DMS 273 treated with DMSO at 0.1 percent for 48 hours (cell line): ENCODE data around the gene ERO1B.

Experiments
- DNase-seq: peaks from one replicate; lab custom pipeline; 2025; lab: John Stamatoyannopoulos, UW

ERO1B gene

GRCh38 chr1:236181059-236181458 is 100.7 kb downstream of the ERO1B start:
- no peak for DNase-seq

GRCh38 chr1:236179634-236180033 is 102.1 kb downstream of the ERO1B start:
- DNase-seq, result no peak

- no peak for DNase-seq
Observed at GRCh38 chr1:236176337-236177336, 105.1 kb downstream of the ERO1B start.

GRCh38 chr1:236175642-236176336 is 106.0 kb downstream of the ERO1B start:
- no peak for DNase-seq

- no peak for DNase-seq
Observed at GRCh38 chr1:236173174-236173767, 108.5 kb downstream of the ERO1B start.

- DNase-seq, result no peak
Observed at GRCh38 chr1:236172041-236172579, 109.6 kb downstream of the ERO1B start.

GRCh38 chr1:236168716-236169429 is 112.9 kb downstream of the ERO1B start:
- DNase-seq, result no peak

- no peak for DNase-seq
Observed at GRCh38 chr1:236167578-236167977, 114.2 kb downstream of the ERO1B start.

GRCh38 chr1:236167154-236167553 is 114.6 kb downstream of the ERO1B start:
- no peak for DNase-seq

GRCh38 chr1:236166041-236166440 is 115.7 kb downstream of the ERO1B start:
- DNase-seq, result no peak
